ENCODE measurements around the gene PHOX2A.

PHOX2A gene

GRCh38 chr11:72235351-72236057, 8.5 kb downstream of the PHOX2A start:
- TF ChIP-seq ZFP30 (CRISPR knock-in tag; IDR thresholded peaks at IDR 0.05), result no peak; the same call in none of the 2 replicates
- peak; percentile 44 for TF ChIP-seq ZNF565 (CRISPR knock-in tag; conservative IDR thresholded peaks at IDR 0.05; ENCODE audit: low read depth)
- no peak; the same call in 1 of the 2 replicates for TF ChIP-seq CREB5 (CRISPR knock-in tag; IDR thresholded peaks at IDR 0.05; ENCODE audit: low read depth)
- TF ChIP-seq ESRRG (CRISPR knock-in tag; IDR thresholded peaks at IDR 0.05), result no peak
- TF ChIP-seq, protein P1, sequence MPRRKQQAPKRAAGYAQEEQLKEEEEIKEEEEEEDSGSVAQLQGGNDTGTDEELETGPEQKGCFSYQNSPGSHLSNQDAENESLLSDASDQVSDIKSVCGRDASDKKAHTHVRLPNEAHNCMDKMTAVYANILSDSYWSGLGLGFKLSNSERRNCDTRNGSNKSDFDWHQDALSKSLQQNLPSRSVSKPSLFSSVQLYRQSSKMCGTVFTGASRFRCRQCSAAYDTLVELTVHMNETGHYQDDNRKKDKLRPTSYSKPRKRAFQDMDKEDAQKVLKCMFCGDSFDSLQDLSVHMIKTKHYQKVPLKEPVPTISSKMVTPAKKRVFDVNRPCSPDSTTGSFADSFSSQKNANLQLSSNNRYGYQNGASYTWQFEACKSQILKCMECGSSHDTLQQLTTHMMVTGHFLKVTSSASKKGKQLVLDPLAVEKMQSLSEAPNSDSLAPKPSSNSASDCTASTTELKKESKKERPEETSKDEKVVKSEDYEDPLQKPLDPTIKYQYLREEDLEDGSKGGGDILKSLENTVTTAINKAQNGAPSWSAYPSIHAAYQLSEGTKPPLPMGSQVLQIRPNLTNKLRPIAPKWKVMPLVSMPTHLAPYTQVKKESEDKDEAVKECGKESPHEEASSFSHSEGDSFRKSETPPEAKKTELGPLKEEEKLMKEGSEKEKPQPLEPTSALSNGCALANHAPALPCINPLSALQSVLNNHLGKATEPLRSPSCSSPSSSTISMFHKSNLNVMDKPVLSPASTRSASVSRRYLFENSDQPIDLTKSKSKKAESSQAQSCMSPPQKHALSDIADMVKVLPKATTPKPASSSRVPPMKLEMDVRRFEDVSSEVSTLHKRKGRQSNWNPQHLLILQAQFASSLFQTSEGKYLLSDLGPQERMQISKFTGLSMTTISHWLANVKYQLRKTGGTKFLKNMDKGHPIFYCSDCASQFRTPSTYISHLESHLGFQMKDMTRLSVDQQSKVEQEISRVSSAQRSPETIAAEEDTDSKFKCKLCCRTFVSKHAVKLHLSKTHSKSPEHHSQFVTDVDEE (CRISPR knock-in tag; IDR thresholded peaks at IDR 0.05), result no peak; the same call in 1 of the 2 replicates
- TF ChIP-seq ZNF70 (CRISPR knock-in tag; IDR thresholded peaks at IDR 0.05), result peak; percentile 32
- TF ChIP-seq, protein P2, sequence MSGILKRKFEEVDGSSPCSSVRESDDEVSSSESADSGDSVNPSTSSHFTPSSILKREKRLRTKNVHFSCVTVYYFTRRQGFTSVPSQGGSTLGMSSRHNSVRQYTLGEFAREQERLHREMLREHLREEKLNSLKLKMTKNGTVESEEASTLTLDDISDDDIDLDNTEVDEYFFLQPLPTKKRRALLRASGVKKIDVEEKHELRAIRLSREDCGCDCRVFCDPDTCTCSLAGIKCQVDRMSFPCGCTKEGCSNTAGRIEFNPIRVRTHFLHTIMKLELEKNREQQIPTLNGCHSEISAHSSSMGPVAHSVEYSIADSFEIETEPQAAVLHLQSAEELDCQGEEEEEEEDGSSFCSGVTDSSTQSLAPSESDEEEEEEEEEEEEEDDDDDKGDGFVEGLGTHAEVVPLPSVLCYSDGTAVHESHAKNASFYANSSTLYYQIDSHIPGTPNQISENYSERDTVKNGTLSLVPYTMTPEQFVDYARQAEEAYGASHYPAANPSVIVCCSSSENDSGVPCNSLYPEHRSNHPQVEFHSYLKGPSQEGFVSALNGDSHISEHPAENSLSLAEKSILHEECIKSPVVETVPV (CRISPR knock-in tag; IDR thresholded peaks at IDR 0.05), result peak; percentile 89
- TF ChIP-seq CSDC2 (CRISPR knock-in tag; IDR thresholded peaks at IDR 0.05), result no peak
- no peak for TF ChIP-seq ZFP3 (CRISPR knock-in tag; IDR thresholded peaks at IDR 0.05)
- TF ChIP-seq ISL1 (CRISPR knock-in tag; IDR thresholded peaks at IDR 0.05), result no peak
- no peak for TF ChIP-seq OSR1 (CRISPR knock-in tag; IDR thresholded peaks at IDR 0.05)
- TF ChIP-seq RARB (CRISPR knock-in tag; IDR thresholded peaks at IDR 0.05), result no peak
- peak; percentile 89 for TF ChIP-seq GLIS3 (CRISPR knock-in tag; IDR thresholded peaks at IDR 0.05)
- 0 out of 2 replicates have a peak, but pooled peaks have one; percentile 57 for TF ChIP-seq PPARA (CRISPR knock-in tag; IDR thresholded peaks at IDR 0.05; ENCODE audit: borderline replicate concordance)
- TF ChIP-seq PATZ1 (CRISPR knock-in tag; IDR thresholded peaks at IDR 0.05; ENCODE audit: borderline replicate concordance), result 0 out of 2 replicates have a peak, but pooled peaks have one; percentile 9
- TF ChIP-seq ARNTL (CRISPR knock-in tag; IDR thresholded peaks at IDR 0.05; ENCODE audit: borderline replicate concordance, low read depth), result no peak; the same call in 1 of the 2 replicates
- TF ChIP-seq BACH2 (CRISPR knock-in tag; IDR thresholded peaks at IDR 0.05; ENCODE audit: borderline replicate concordance), result no peak
- TF ChIP-seq TOX (CRISPR knock-in tag; IDR thresholded peaks at IDR 0.05; ENCODE audit: borderline replicate concordance), result no peak
- TF ChIP-seq ZC3H10 (CRISPR knock-in tag; IDR thresholded peaks at IDR 0.05), result no peak; the same call in 1 of the 2 replicates
- TF ChIP-seq TCF4 (CRISPR knock-in tag; IDR thresholded peaks at IDR 0.05; ENCODE audit: borderline replicate concordance), result no peak; the same call in 1 of the 2 replicates
- peak; percentile 39; the same call in 1 of the 2 replicates for TF ChIP-seq ZNF8 (CRISPR knock-in tag; IDR thresholded peaks at IDR 0.05)
- TF ChIP-seq, protein P3, sequence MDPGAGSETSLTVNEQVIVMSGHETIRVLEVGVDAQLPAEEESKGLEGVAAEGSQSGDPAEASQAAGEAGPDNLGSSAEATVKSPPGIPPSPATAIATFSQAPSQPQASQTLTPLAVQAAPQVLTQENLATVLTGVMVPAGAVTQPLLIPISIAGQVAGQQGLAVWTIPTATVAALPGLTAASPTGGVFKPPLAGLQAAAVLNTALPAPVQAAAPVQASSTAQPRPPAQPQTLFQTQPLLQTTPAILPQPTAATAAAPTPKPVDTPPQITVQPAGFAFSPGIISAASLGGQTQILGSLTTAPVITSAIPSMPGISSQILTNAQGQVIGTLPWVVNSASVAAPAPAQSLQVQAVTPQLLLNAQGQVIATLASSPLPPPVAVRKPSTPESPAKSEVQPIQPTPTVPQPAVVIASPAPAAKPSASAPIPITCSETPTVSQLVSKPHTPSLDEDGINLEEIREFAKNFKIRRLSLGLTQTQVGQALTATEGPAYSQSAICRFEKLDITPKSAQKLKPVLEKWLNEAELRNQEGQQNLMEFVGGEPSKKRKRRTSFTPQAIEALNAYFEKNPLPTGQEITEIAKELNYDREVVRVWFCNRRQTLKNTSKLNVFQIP (CRISPR knock-in tag; IDR thresholded peaks at IDR 0.05; ENCODE audit: borderline replicate concordance, low read depth), result no peak
- TF ChIP-seq SNAI2 (CRISPR knock-in tag; IDR thresholded peaks at IDR 0.05), result no peak
- no peak for ATAC-seq

DNA sequence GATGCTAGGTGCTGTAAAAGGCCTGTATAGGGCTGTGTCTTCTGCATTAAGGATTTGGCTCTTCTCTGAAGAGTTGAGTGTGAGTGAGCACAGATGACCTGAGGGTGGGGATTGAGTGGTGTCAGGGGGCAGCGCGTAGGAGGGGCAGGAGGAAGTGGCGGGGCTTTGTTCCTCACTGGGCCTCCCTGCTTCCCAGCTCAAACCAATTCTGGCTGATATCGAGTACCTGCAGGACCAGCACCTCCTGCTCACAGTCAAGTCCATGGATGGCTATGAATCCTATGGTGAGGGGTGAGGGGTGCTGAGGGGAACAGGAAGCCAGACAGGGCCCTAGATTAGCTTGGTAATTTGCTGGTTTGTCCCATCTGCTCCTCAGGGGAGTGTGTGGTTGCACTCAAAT, 9.1 kb downstream of the PHOX2A start:
- TF ChIP-seq ZC3H10 (CRISPR knock-in tag; IDR thresholded peaks at IDR 0.05), result no peak
- no peak for TF ChIP-seq CREB5 (CRISPR knock-in tag; IDR thresholded peaks at IDR 0.05; ENCODE audit: low read depth)
- TF ChIP-seq ZNF565 (CRISPR knock-in tag; conservative IDR thresholded peaks at IDR 0.05; ENCODE audit: low read depth), result no peak; the same call in 1 of the 2 replicates
- peak; percentile 3; the same call in 1 of the 2 replicates for TF ChIP-seq ZNF70 (CRISPR knock-in tag; IDR thresholded peaks at IDR 0.05)
- no peak for TF ChIP-seq PPARA (CRISPR knock-in tag; IDR thresholded peaks at IDR 0.05; ENCODE audit: borderline replicate concordance)
- no peak for ATAC-seq

All from SK-N-SH treated with all-trans-retinoic acid at 6 μM for 48 hours (cell line).